Loucy (cell line): Measurements from ENCODE around the gene HOXA9.

ENCODE experiments used
- H2AFZ ChIP-seq: fragments of 200-600 bp; sonication (generic); 2 replicates; pipeline ENCODE4 v1.6.0; 2016; ENCODE audit warnings: antibody characterized with exemption, mild to moderate bottlenecking, low read length, moderate library complexity
- H3F3A ChIP-seq: fragments of 200-600 bp; 2 replicates; pipeline ENCODE4 v1.6.0; 2016; ENCODE audit warnings: antibody characterized with exemption, low read depth, mild to moderate bottlenecking
- H3K27me3 ChIP-seq: fragments of 200-600 bp; sonication (generic); 2 replicates; pipeline ENCODE4 v1.6.1; 2014; ENCODE audit warnings: low read length, mild to moderate bottlenecking; ENCODE audit not compliant: insufficient read depth, poor library complexity, severe bottlenecking
- H3K36me3 ChIP-seq: fragments of 200-600 bp; sonication (generic); 2 replicates; pipeline ENCODE4 v1.6.1; 2016; ENCODE audit warnings: low read length; ENCODE audit not compliant: insufficient read depth
- H3K4me1 ChIP-seq: fragments of 200-600 bp; sonication (generic); 2 replicates; pipeline ENCODE4 v1.5.1; 2014; ENCODE audit warnings: low read length, mild to moderate bottlenecking; ENCODE audit not compliant: insufficient read depth, poor library complexity, severe bottlenecking
- H3K4me2 ChIP-seq: fragments of 200-600 bp; sonication (generic); 2 replicates; pipeline ENCODE4 v1.6.0; 2014; ENCODE audit warnings: antibody characterized with exemption, low read length, low read depth, mild to moderate bottlenecking; ENCODE audit not compliant: poor library complexity, severe bottlenecking
- H3K4me3 ChIP-seq: fragments of 200-600 bp; sonication (generic); 2 replicates; pipeline ENCODE4 v1.5.1; 2014; ENCODE audit warnings: low read length, mild to moderate bottlenecking, mixed read lengths; ENCODE audit not compliant: poor library complexity, severe bottlenecking
- H3K79me2 ChIP-seq: fragments of 200-600 bp; sonication (generic); 2 replicates; pipeline ENCODE4 v1.6.1; 2014; ENCODE audit warnings: low read length; ENCODE audit not compliant: insufficient read depth
- H3K9ac ChIP-seq: fragments of 200-600 bp; sonication (generic); 2 replicates; pipeline ENCODE4 v1.6.0; 2014; ENCODE audit warnings: mild to moderate bottlenecking, low read depth, low read length, moderate library complexity; ENCODE audit not compliant: poor library complexity, severe bottlenecking
- H3K9me2 ChIP-seq: fragments of 200-600 bp; sonication (generic); replicated peaks from 2 replicates; pipeline ENCODE4 v1.6.1; 2016; ENCODE audit warnings: low read depth, low read length, mixed read lengths
- H3K9me3 ChIP-seq: fragments of 200-600 bp; sonication (generic); 2 replicates; pipeline ENCODE4 v1.6.1; 2014; ENCODE audit warnings: mild to moderate bottlenecking, antibody characterized with exemption, low read length, low read depth; ENCODE audit not compliant: insufficient read depth
- H4K20me1 ChIP-seq: fragments of 200-600 bp; sonication (generic); 2 replicates; pipeline ENCODE4 v1.6.0; 2014; ENCODE audit warnings: antibody characterized with exemption, low read length, mild to moderate bottlenecking; ENCODE audit not compliant: insufficient read depth, poor library complexity, severe bottlenecking
- CTCF ChIP-seq: fragments of 200-600 bp; sonication (generic); conservative IDR thresholded peaks from 2 replicates; pipeline ENCODE4 v1.5.1; 2014; ENCODE audit warnings: mild to moderate bottlenecking, antibody characterized with exemption, low read length
- EZH2phosphoT487 ChIP-seq: fragments of 200-600 bp; IDR thresholded peaks from 2 replicates; pipeline ENCODE4 v1.6.1; 2018; ENCODE audit warnings: antibody characterized with exemption, mild to moderate bottlenecking, moderate library complexity, borderline replicate concordance

Gene HOXA9

GRCh38 chr7:27122077-27122910, 43.0 kb downstream of the HOXA9 start:
- no peak for TF ChIP-seq CTCF
- no peak for TF ChIP-seq EZH2phosphoT487
- Histone ChIP-seq H3K9me2 (no peaks in the 10 kb centered on the region), H3K9ac (no peak overlapping the region), H3K79me2 (peaks cover 99% of the 10 kb centered on the region), H3K36me3 (peaks cover 98% of the 10 kb centered on the region; the same call in 1 of the 2 replicates), H4K20me1 (peaks cover 56% of the 10 kb centered on the region), H3K4me2 (no peak overlapping the region), H3K4me3 (no peak overlapping the region), H3F3A (no peaks in the 10 kb centered on the region), H3K9me3 (no peaks in the 10 kb centered on the region), H2AFZ (no peak overlapping the region), H3K27me3 (no peaks in the 10 kb centered on the region), H3K4me1 (no peaks in the 10 kb centered on the region)

- TF ChIP-seq CTCF = no peak
- TF ChIP-seq EZH2phosphoT487 = no peak
- no peak overlapping the region for H2AFZ ChIP-seq
- H3K4me1 ChIP-seq = no peaks in the 10 kb centered on the region
- H4K20me1 ChIP-seq = peaks cover 52% of the 10 kb centered on the region
- no peaks in the 10 kb centered on the region for H3F3A ChIP-seq
- no peak overlapping the region for H3K4me2 ChIP-seq
- H3K9me2 ChIP-seq = no peaks in the 10 kb centered on the region
- H3K27me3 ChIP-seq = no peaks in the 10 kb centered on the region
- H3K9ac ChIP-seq = no peak overlapping the region
- no peaks in the 10 kb centered on the region for H3K9me3 ChIP-seq
- no peak overlapping the region for H3K4me3 ChIP-seq
- peaks cover 98% of the 10 kb centered on the region; the same call in 1 of the 2 replicates for H3K36me3 ChIP-seq
- H3K79me2 ChIP-seq = peaks cover 99% of the 10 kb centered on the region
Observed at GRCh38 chr7:27121684-27122076, 43.7 kb downstream of the HOXA9 start.

GRCh38 chr7:27119412-27119911, 45.9 kb downstream of the HOXA9 start:
- H3K4me3 ChIP-seq = no peak overlapping the region
- peaks cover 96% of the 10 kb centered on the region; the same call in 1 of the 2 replicates for H3K36me3 ChIP-seq
- H3K4me2 ChIP-seq = no peak overlapping the region
- no peaks in the 10 kb centered on the region for H3K4me1 ChIP-seq
- peaks cover 98% of the 10 kb centered on the region for H3K79me2 ChIP-seq
- H2AFZ ChIP-seq = no peak overlapping the region
- peaks cover 46% of the 10 kb centered on the region for H4K20me1 ChIP-seq
- TF ChIP-seq CTCF (no peak), EZH2phosphoT487 (no peak)
- no peaks in the 10 kb centered on the region for H3K9me2 ChIP-seq
- H3K9ac ChIP-seq = no peak overlapping the region
- H3K27me3 ChIP-seq = no peaks in the 10 kb centered on the region
- H3K9me3 ChIP-seq = no peaks in the 10 kb centered on the region
- no peaks in the 10 kb centered on the region for H3F3A ChIP-seq
